A549 (cell line): ENCODE data around the gene TPO. TPM values are rescaled to one million over a fixed set of nuclear protein-coding genes. Genes with fewer than 3 reads are reported as not detected.

Source experiments
- ATAC-seq, 2 experiments: fragments of 200-7000 bp in 1 of 2; fragments of >200 bp in 1 of 2; cut with Nextera tagmentation in 1 of 2; cut with Tn5 transposase in 1 of 2; 3 replicates each; pipeline versions ENCODE4 v1.8.0 to v1.9.1; 2018 to 2020; ENCODE audit warnings: mild to moderate bottlenecking in 1 of 2, moderate library complexity in 1 of 2
- CTCF ChIA-PET: fragments of 300-600 bp; sonication (Branson Sonifier 250); formaldehyde crosslinking; extraction: SDS; loops from one replicate; lab custom pipeline; 2021; ENCODE audit warnings: antibody characterized with exemption, inconsistent platforms; lab: Yijun Ruan, JAX
- POLR2A ChIA-PET: fragments of 350-600 bp; formaldehyde crosslinking; extraction: SDS; loops from one replicate; lab custom pipeline; 2021; ENCODE audit warnings: antibody characterized with exemption, inconsistent platforms; lab: Yijun Ruan, JAX
- DNase-seq, 2 experiments: peaks; one replicate each; pipeline versions ENCODE4 v3.0.0 to v3.0.0-alpha.2; 2011 to 2016; ENCODE audit warnings: low read depth in 1 of 2, low spot score in 1 of 2
- FAIRE-seq: peaks from 2 replicates; lab custom pipeline; 2011; peaks lifted over from hg19 to GRCh38; lab: Jason Lieb, UNC
- H3K27ac ChIP-seq, 2 experiments: fragments of >200 bp; sonication (Bioruptor Twin); formaldehyde crosslinking; 3 replicates each; pipeline ENCODE4 v1.5.1; 2016 to 2017
- H3K4me1 ChIP-seq: fragments of >200 bp; sonication (Bioruptor Twin); formaldehyde crosslinking; 3 replicates; pipeline ENCODE4 v1.6.1; 2016
- H3K4me2 ChIP-seq: fragments of >200 bp; sonication (Bioruptor Twin); formaldehyde crosslinking; 3 replicates; pipeline ENCODE4 v1.6.1; 2016
- H3K4me3 ChIP-seq: fragments of >200 bp; sonication (Bioruptor Twin); formaldehyde crosslinking; 3 replicates; pipeline ENCODE4 v1.5.1; 2016
- H3K9me3 ChIP-seq: fragments of >200 bp; sonication (Bioruptor Twin); formaldehyde crosslinking; 3 replicates; pipeline ENCODE4 v1.6.1; 2016
- ATOH8 ChIP-seq: fragments of 250-450 bp; sonication (Bioruptor Pico); IDR thresholded peaks from 2 replicates; pipeline ENCODE4 v1.5.0; 2020; ENCODE audit warnings: low read depth, mild to moderate bottlenecking, moderate library complexity
- CEBPB ChIP-seq, 2 experiments: fragments of >200 bp in 1 of 2; sonication (Bioruptor Twin) in 1 of 2; formaldehyde crosslinking in 1 of 2; IDR thresholded peaks; 2 replicates each; pipeline ENCODE4 v1.6.1; 2012 to 2016
- CHD2 ChIP-seq: fragments of 150-350 bp; IDR thresholded peaks from 2 replicates; pipeline ENCODE4 v1.6.1; 2014; ENCODE audit warnings: low read length; ENCODE audit not compliant: partially characterized antibody
- CHD4 ChIP-seq: fragments of 200-600 bp; sonication (generic); IDR thresholded peaks from 2 replicates; pipeline ENCODE4 v1.6.1; 2016; ENCODE audit warnings: antibody characterized with exemption, mild to moderate bottlenecking, borderline replicate concordance
- EHF ChIP-seq: fragments of 250-450 bp; sonication (Bioruptor Pico); IDR thresholded peaks from 2 replicates; pipeline ENCODE4 v1.5.0; 2020; ENCODE audit warnings: mild to moderate bottlenecking
- EHMT2 ChIP-seq: fragments of 200-600 bp; sonication (generic); IDR thresholded peaks from 2 replicates; pipeline ENCODE4 v1.6.1; 2016; ENCODE audit warnings: antibody characterized with exemption, low read depth, mild to moderate bottlenecking, moderate library complexity
- FOXS1 ChIP-seq: fragments of 250-450 bp; sonication (Bioruptor Pico); IDR thresholded peaks from 2 replicates; pipeline ENCODE4 v1.5.0; 2020; ENCODE audit warnings: mild to moderate bottlenecking, moderate library complexity
- HMGXB4 ChIP-seq: fragments of 250-450 bp; sonication (Bioruptor Pico); IDR thresholded peaks from 2 replicates; pipeline ENCODE4 v1.5.0; 2021; ENCODE audit warnings: mild to moderate bottlenecking, moderate library complexity, borderline replicate concordance
- JUN ChIP-seq, 2 experiments: fragments of >200 bp; sonication (Bioruptor Twin); formaldehyde crosslinking; IDR thresholded peaks; 2 replicates in 1 of 2; 3 replicates in 1 of 2; pipeline ENCODE4 v1.6.1; 2016 to 2017
- MAFK ChIP-seq: fragments of 450-650 bp; IDR thresholded peaks from 2 replicates; pipeline ENCODE4 v1.6.1; 2014; ENCODE audit not compliant: partially characterized antibody
- NFE2L2 ChIP-seq: fragments of 150-350 bp; conservative IDR thresholded peaks from 2 replicates; pipeline ENCODE4 v1.6.1; 2014; ENCODE audit warnings: low read length
- POLR2AphosphoS2 ChIP-seq: conservative IDR thresholded peaks from 2 replicates; pipeline ENCODE4 v1.6.1; 2012; ENCODE audit warnings: low read length, improper control_type of control experiment, inconsistent platforms
- RARB ChIP-seq: fragments of 250-450 bp; sonication (Bioruptor Pico); IDR thresholded peaks from 2 replicates; pipeline ENCODE4 v1.8.0; 2021; ENCODE audit warnings: mild to moderate bottlenecking, moderate library complexity
- SMC3 ChIP-seq: fragments of >200 bp; sonication (Bioruptor Twin); formaldehyde crosslinking; IDR thresholded peaks from 3 replicates; pipeline ENCODE4 v1.6.1; 2018; ENCODE audit warnings: inconsistent platforms
- USF2 ChIP-seq: fragments of 450-650 bp; IDR thresholded peaks from 2 replicates; pipeline ENCODE4 v1.6.1; 2014; ENCODE audit warnings: antibody characterized with exemption
- ZFP36 ChIP-seq: fragments of 450-650 bp; IDR thresholded peaks from 2 replicates; pipeline ENCODE4 v1.6.1; 2014; ENCODE audit warnings: borderline replicate concordance; ENCODE audit not compliant: partially characterized antibody
- ZSCAN20 ChIP-seq: fragments of 250-450 bp; sonication (Bioruptor Pico); IDR thresholded peaks from 2 replicates; pipeline ENCODE4 v1.8.0; 2022; ENCODE audit warnings: mild to moderate bottlenecking, moderate library complexity
- WGBS: methylation state at CpG from one replicate; pipeline ENCODE4 v1.1.6; 2017; ENCODE audit errors: missing lambda C conversion rate; 5-methylcytosine and 5-hydroxymethylcytosine counted together
- polyA plus RNA-seq, 4 experiments: library from polyadenylated mRNA; depleted of rRNA in 3 of 4; stranded (reverse); fragments of >200 nt; fragmentation: RNase III in 1 of 4; extraction: RNeasy Plus Mini Kit Qiagen cat#74134 plus additional on column Dnase treatment in 1 of 4; gene quantifications; 2 replicates in 3 of 4; 3 replicates in 1 of 4; pipeline ENCODE4 v1.2.3, GENCODE V29; 2011 to 2017
- TF ChIP-seq, protein P1 (sequence below): fragments of 200-600 bp; sonication (generic); IDR thresholded peaks from 2 replicates; pipeline ENCODE4 v1.6.1; 2016; ENCODE audit warnings: antibody characterized with exemption, mild to moderate bottlenecking, moderate library complexity
- TF ChIP-seq, protein P2 (sequence below): fragments of >200 bp; sonication (Bioruptor Twin); formaldehyde crosslinking; IDR thresholded peaks from 3 replicates; pipeline ENCODE4 v1.6.1; 2016

TPO gene
- polyA plus RNA-seq, 2 of the 4 experiments (the other 2 are of a cell fraction): 0.05 TPM; not detected in 1

- Histone ChIP-seq H3K9me3 (no peaks in the 10 kb centered on the region; the same call in 2 of the 3 replicates), H3K4me2 (no peak overlapping the region), H3K4me3 (no peak overlapping the region), H3K27ac (no peak overlapping the region), H3K4me1 (no peaks in the 10 kb centered on the region)
- CTCF ChIA-PET: no interaction called here
- no peak for ATAC-seq
- WGBS: 48% methylated on average over 22 of the region's 22 CpGs
- TF ChIP-seq CHD4: no peak
- no peak for TF ChIP-seq NFE2L2
- TF ChIP-seq RARB (CRISPR knock-in tag): no peak
- no peak for TF ChIP-seq ZSCAN20 (CRISPR knock-in tag)
- TF ChIP-seq CHD2: no peak
- TF ChIP-seq, protein P1, sequence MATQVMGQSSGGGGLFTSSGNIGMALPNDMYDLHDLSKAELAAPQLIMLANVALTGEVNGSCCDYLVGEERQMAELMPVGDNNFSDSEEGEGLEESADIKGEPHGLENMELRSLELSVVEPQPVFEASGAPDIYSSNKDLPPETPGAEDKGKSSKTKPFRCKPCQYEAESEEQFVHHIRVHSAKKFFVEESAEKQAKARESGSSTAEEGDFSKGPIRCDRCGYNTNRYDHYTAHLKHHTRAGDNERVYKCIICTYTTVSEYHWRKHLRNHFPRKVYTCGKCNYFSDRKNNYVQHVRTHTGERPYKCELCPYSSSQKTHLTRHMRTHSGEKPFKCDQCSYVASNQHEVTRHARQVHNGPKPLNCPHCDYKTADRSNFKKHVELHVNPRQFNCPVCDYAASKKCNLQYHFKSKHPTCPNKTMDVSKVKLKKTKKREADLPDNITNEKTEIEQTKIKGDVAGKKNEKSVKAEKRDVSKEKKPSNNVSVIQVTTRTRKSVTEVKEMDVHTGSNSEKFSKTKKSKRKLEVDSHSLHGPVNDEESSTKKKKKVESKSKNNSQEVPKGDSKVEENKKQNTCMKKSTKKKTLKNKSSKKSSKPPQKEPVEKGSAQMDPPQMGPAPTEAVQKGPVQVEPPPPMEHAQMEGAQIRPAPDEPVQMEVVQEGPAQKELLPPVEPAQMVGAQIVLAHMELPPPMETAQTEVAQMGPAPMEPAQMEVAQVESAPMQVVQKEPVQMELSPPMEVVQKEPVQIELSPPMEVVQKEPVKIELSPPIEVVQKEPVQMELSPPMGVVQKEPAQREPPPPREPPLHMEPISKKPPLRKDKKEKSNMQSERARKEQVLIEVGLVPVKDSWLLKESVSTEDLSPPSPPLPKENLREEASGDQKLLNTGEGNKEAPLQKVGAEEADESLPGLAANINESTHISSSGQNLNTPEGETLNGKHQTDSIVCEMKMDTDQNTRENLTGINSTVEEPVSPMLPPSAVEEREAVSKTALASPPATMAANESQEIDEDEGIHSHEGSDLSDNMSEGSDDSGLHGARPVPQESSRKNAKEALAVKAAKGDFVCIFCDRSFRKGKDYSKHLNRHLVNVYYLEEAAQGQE: no peak
- no peak for TF ChIP-seq POLR2AphosphoS2
- no peak for TF ChIP-seq HMGXB4
- no peak for DNase-seq
- POLR2A ChIA-PET: no interaction called here
- FAIRE-seq: no peak
Measured at GRCh38 chr2:1484131-1484884, 71.0 kb downstream of the TPO start.

GRCh38 chr2:1486670-1487069 is 73.4 kb downstream of the TPO start:
- Histone ChIP-seq H3K4me3 (no peak overlapping the region), H3K27ac (no peak overlapping the region), H3K4me2 (no peak overlapping the region), H3K4me1 (no peaks in the 10 kb centered on the region), H3K9me3 (no peaks in the 10 kb centered on the region; the same call in 2 of the 3 replicates)
- ChIA-PET POLR2A (no interaction called here), CTCF (no interaction called here)
- 60% methylated on average over 11 of the region's 11 CpGs for WGBS
- DNase-seq: no peak
- ATAC-seq: no peak
- TF ChIP-seq EHF (CRISPR knock-in tag) (no peak), ZFP36 (no peak), MAFK (no peak), JUN (IDR thresholded peaks at IDR 0.05) (no peak), FOXS1 (CRISPR knock-in tag) (no peak), POLR2AphosphoS2 (no peak), ATOH8 (no peak), EHMT2 (no peak), SMC3 (no peak), USF2 (no peak), CEBPB (IDR thresholded peaks at IDR 0.05) (no peak)
- TF ChIP-seq, protein P2, sequence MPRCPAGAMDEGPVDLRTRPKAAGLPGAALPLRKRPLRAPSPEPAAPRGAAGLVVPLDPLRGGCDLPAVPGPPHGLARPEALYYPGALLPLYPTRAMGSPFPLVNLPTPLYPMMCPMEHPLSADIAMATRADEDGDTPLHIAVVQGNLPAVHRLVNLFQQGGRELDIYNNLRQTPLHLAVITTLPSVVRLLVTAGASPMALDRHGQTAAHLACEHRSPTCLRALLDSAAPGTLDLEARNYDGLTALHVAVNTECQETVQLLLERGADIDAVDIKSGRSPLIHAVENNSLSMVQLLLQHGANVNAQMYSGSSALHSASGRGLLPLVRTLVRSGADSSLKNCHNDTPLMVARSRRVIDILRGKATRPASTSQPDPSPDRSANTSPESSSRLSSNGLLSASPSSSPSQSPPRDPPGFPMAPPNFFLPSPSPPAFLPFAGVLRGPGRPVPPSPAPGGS: no peak
- FAIRE-seq: no peak
